ENCODE data around the gene FBXL3. TPM values are rescaled to one million over a fixed set of nuclear protein-coding genes. Genes with fewer than 3 reads are reported as not detected.
"Not testable (repeated sequence)": the region's sequence is repeated elsewhere in the genome, so short reads cannot be mapped to it uniquely, and the experiment has no call there.

Gene FBXL3
- total RNA-seq, 1 donor from 2014 or later = 25.5 TPM

DNA sequence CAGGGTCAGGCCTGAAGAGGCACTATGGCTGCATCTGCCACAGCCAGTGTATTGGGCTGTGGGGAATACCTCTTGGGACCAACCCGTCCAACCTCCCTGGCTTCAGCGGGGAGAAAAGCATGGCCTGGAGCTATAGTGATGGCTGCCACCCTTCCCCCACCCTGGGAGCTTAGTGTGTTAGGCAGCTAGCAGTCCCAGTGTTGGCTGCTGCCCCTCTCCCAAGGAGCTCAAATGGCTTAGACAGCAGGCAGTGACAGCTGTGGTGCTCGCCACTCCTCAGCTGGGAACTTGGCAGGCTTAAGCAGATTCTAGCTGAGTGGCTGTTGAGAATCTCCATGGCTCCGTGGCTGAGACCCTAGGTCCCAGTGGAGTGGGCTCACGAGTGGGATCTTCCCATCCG lies 58.9 kb downstream of the FBXL3 start:
- Mint-ChIP-seq H3K4me3 (no peak overlapping the region), H3K4me1 (no peaks in the 10 kb centered on the region), H3K27me3 (ENCODE audit: insufficient read depth, low read depth) (peaks cover 6% of the 10 kb centered on the region), H3K36me3 (no peaks in the 10 kb centered on the region), H3K9me3 (no peaks in the 10 kb centered on the region), H3K27ac (no peak overlapping the region)
- H3K27me3 ChIP-seq = no peaks in the 10 kb centered on the region
- H3K9ac ChIP-seq = no peak overlapping the region
- no peak overlapping the region for H2AFZ ChIP-seq (replicated peaks)
- H3K27ac ChIP-seq = no peak overlapping the region
- TF ChIP-seq CTCF (IDR thresholded peaks at IDR 0.05) (no peak), EZH2 (IDR thresholded peaks at IDR 0.05) (no peak), EZH2phosphoT487 (IDR thresholded peaks at IDR 0.05) (no peak)
- DNase-seq (ENCODE audit: low spot score) = no peak
- no peak overlapping the region for H3K4me3 ChIP-seq
- no peaks in the 10 kb centered on the region for H3K79me2 ChIP-seq (ENCODE audit: low read depth)
- no peaks in the 10 kb centered on the region for H3K4me1 ChIP-seq
- no peaks in the 10 kb centered on the region for H3K9me3 ChIP-seq (ENCODE audit: low read depth)
- H4K20me1 ChIP-seq (ENCODE audit: low read depth) = no peaks in the 10 kb centered on the region
- no peaks in the 10 kb centered on the region for H3F3A ChIP-seq (ENCODE audit: low read depth)
- H3K36me3 ChIP-seq = no peaks in the 10 kb centered on the region
- no peak overlapping the region for H3K4me2 ChIP-seq

GRCh38 chr13:76967031-76967430 lies 59.9 kb downstream of the FBXL3 start:
- no peaks in the 10 kb centered on the region for H4K20me1 ChIP-seq (ENCODE audit: low read depth)
- H3K27me3 ChIP-seq = no peaks in the 10 kb centered on the region
- Mint-ChIP-seq H3K4me1 (no peaks in the 10 kb centered on the region), H3K4me3 (no peak overlapping the region), H3K27ac (no peak overlapping the region), H3K27me3 (ENCODE audit: insufficient read depth, low read depth) (peaks cover 6% of the 10 kb centered on the region), H3K36me3 (no peaks in the 10 kb centered on the region), H3K9me3 (no peaks in the 10 kb centered on the region)
- no peak overlapping the region for H3K4me3 ChIP-seq
- no peak overlapping the region for H2AFZ ChIP-seq (replicated peaks)
- H3K36me3 ChIP-seq = no peaks in the 10 kb centered on the region
- DNase-seq (ENCODE audit: low spot score) = no peak
- no peak for TF ChIP-seq EZH2 (IDR thresholded peaks at IDR 0.05)
- no peak for TF ChIP-seq CTCF (IDR thresholded peaks at IDR 0.05)
- TF ChIP-seq EZH2phosphoT487 (IDR thresholded peaks at IDR 0.05) = no peak
- no peaks in the 10 kb centered on the region for H3K79me2 ChIP-seq (ENCODE audit: low read depth)
- no peak overlapping the region for H3K4me2 ChIP-seq
- H3K9me3 ChIP-seq (ENCODE audit: low read depth) = peaks cover under 1% of the 10 kb centered on the region
- no peak overlapping the region for H3K27ac ChIP-seq
- H3K4me1 ChIP-seq = no peaks in the 10 kb centered on the region
- H3K9ac ChIP-seq = no peak overlapping the region
- no peaks in the 10 kb centered on the region for H3F3A ChIP-seq (ENCODE audit: low read depth)

DNA sequence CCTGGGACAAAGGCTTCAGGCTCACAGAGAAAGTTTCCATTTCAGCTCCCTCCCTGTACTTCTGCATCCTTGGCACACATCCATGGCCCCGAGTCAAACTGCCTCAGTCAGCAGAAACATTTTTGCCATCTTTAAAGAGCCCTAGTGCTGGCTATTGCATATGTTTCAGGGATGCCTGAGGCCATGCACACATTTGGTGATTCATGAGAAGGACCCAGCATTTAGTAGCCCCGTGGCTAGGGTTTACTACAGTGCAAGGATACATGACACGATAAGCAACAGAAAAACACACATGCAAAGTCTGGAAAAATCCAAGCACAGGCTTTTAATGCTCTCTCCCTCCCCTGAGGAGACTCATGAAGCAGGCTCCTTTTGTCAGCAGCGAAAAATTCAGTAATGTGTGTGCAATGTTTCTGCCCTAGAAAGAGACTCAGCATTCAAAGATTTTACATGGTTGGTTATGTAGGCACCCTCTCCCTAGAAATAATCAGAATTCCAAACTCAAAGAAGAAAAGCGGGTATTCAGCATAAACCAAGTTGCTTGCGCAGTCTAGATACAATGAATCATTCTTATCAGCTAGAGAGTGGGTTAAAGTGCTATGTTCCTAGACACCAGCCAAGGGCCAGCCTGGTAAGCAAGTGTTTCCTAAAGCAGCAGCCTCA lies 61.1 kb downstream of the FBXL3 start:
- no peaks in the 10 kb centered on the region for H4K20me1 ChIP-seq (ENCODE audit: low read depth)
- no peaks in the 10 kb centered on the region for H3K79me2 ChIP-seq (ENCODE audit: low read depth)
- no peak overlapping the region for H3K4me3 ChIP-seq
- H3K27ac ChIP-seq = no peak overlapping the region
- H3K9ac ChIP-seq = no peak overlapping the region
- no peak overlapping the region for H2AFZ ChIP-seq (replicated peaks)
- peaks cover 4% of the 10 kb centered on the region for H3K27me3 Mint-ChIP-seq (ENCODE audit: insufficient read depth, low read depth)
- H3K4me1 ChIP-seq = no peaks in the 10 kb centered on the region
- DNase-seq (ENCODE audit: low spot score) = no peak
- TF ChIP-seq EZH2 (IDR thresholded peaks at IDR 0.05) (no peak), CTCF (IDR thresholded peaks at IDR 0.05) (no peak), EZH2phosphoT487 (IDR thresholded peaks at IDR 0.05) (no peak)
- H3K4me3 Mint-ChIP-seq = no peak overlapping the region
- H3F3A ChIP-seq (ENCODE audit: low read depth) = no peaks in the 10 kb centered on the region
- H3K27me3 ChIP-seq = no peaks in the 10 kb centered on the region
- no peak overlapping the region for H3K27ac Mint-ChIP-seq
- no peaks in the 10 kb centered on the region for H3K36me3 Mint-ChIP-seq
- H3K4me1 Mint-ChIP-seq = no peaks in the 10 kb centered on the region
- H3K4me2 ChIP-seq = no peak overlapping the region
- no peaks in the 10 kb centered on the region for H3K36me3 ChIP-seq
- H3K9me3 Mint-ChIP-seq = peaks cover 2% of the 10 kb centered on the region
- H3K9me3 ChIP-seq (ENCODE audit: low read depth) = peaks cover 4% of the 10 kb centered on the region

DNA sequence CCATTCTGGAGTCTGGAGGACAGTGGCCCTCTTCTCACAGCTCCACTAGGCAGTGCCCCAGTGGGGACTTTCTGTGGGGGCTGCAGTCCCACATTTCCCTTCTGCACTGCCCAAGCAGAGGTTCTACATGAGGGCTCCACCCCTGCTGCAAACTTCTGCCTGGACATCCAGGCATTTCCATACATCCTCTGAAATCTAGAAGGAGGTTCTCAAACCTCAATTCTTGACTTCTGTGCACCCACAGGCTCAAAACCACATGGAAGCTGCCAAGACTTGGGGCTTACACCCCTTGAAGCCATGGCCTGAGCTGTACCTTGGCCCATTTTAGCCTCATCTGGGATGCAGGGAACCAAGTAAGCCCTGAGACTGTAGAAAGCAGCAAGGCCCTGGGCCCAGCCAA lies 67.2 kb downstream of the FBXL3 start:
- not testable (repeated sequence) for H3F3A ChIP-seq (ENCODE audit: low read depth); H3K36me3 ChIP-seq; H3K4me1 Mint-ChIP-seq; H3K27me3 ChIP-seq; H3K27me3 Mint-ChIP-seq (ENCODE audit: insufficient read depth, low read depth); H3K4me3 Mint-ChIP-seq; H3K4me1 ChIP-seq; DNase-seq (ENCODE audit: low spot score); H4K20me1 ChIP-seq (ENCODE audit: low read depth); H3K9me3 ChIP-seq (ENCODE audit: low read depth); H3K9ac ChIP-seq; H3K27ac ChIP-seq; H3K27ac Mint-ChIP-seq; H2AFZ ChIP-seq (replicated peaks); H3K4me3 ChIP-seq; H3K79me2 ChIP-seq (ENCODE audit: low read depth); H3K4me2 ChIP-seq; H3K36me3 Mint-ChIP-seq
- H3K9me3 Mint-ChIP-seq = peaks cover 21% of the 10 kb centered on the region

All from neural progenitor cell (in vitro differentiated cells).